ENCODE results near the gene RAP2A. TPM values are rescaled to one million over a fixed set of nuclear protein-coding genes. Genes with fewer than 3 reads are reported as not detected.

Gene RAP2A
- 35.6 and 37.1 TPM in 2 replicates for total RNA-seq

DNA sequence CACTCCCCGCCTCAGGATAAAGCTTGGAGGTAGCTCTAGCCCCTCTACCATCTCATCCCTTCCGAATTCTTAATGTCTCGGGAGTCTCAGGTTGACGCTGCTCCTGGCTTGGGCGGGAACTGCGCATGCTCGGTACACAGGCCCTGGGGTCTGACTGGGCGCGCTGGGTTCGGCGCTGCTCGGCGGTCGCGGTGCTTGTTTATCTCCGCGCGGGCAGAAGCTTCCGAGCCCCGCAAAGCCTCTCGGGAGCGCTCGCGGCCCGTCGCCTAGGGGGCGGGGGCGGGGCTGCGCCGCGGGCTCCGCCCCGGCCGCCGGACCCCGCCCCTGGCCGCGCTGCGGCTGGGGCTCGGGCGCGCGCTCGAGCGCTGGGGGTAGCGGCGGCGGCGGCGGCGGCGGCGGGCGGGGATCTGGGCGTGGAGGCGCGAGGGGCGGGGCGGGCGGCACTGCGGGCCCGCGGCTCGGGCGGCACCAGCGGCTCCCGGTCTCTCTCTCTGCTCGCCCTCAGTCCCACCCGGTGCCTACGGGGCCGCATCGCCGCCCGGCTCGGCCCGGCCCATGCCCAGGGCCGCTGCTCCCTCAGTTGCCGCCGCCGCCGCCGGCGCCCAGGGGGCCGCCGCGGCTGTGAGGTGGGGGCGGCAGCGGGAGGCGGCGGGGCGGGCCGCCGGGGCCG lies at the start of gene RAP2A:
TSS of gene RAP2A (plus strand) at position 443 of the 670 bp plus-strand sequence. CDS start 302 bp downstream, outside the sequence.

Other genes starting within 250 kb of the RAP2A start
- gene MBNL2, start 211.8 kb upstream of the RAP2A start, total RNA-seq = 23.9 and 26.9 TPM in 2 replicates

Data from tracheal epithelial cell (primary cell).